Lower lobe of right lung (tissue), 2 donors: Measurements from ENCODE around the gene SLC39A11. TPM values are rescaled to one million over a fixed set of nuclear protein-coding genes. Genes with fewer than 3 reads are reported as not detected.

Source experiments
- ATAC-seq, 2 donors: fragments of 200-7000 bp; cut with Tn5 transposase; one replicate each; pipeline ENCODE4 v1.9.1; 2020 to 2022; ENCODE audit warnings: mild to moderate bottlenecking in 2 of 2, moderate library complexity in 2 of 2
- DNase-seq: peaks from one replicate; pipeline ENCODE4 v3.0.0-alpha.2; 2020
- H3K27ac ChIP-seq: fragments of 200-600 bp; one replicate; pipeline ENCODE4 v1.8.0; 2022
- H3K27me3 ChIP-seq: fragments of 200-600 bp; one replicate; pipeline ENCODE4 v1.8.0; 2022; ENCODE audit warnings: low read depth
- H3K36me3 ChIP-seq: fragments of 200-600 bp; one replicate; pipeline ENCODE4 v1.8.0; 2022; ENCODE audit warnings: mild to moderate bottlenecking
- H3K4me1 ChIP-seq: fragments of 200-600 bp; one replicate; pipeline ENCODE4 v1.8.0; 2022
- H3K4me3 ChIP-seq: fragments of 200-600 bp; one replicate; pipeline ENCODE4 v1.8.0; 2022; ENCODE audit warnings: mild to moderate bottlenecking
- H3K9me3 ChIP-seq: fragments of 200-600 bp; one replicate; pipeline ENCODE4 v1.8.0; 2022
- intact Hi-C: fragments of 100-400 bp; cut with DNase I; formaldehyde crosslinking; loops from one replicate; pipeline ENCODE4 v1.11.0; 2022
- total RNA-seq: library from RNA; stranded (reverse); fragmentation: NEBNext Ultra II Directional; extraction: Animal tissue kit (Norgen Biotek cat#: 25700); gene quantifications from one replicate; pipeline ENCODE4 v1.2.1, GENCODE V29; 2021
- TF ChIP-seq, protein P1 (sequence below): fragments of 200-600 bp; IDR thresholded peaks from one replicate; pipeline ENCODE4 v1.8.0; 2022; ENCODE audit warnings: antibody characterized with exemption, mild to moderate bottlenecking
- donor health status: DM: no; HTN: yes; CAD: no; lungs with severe emphysema.

The SLC39A11 gene
- total RNA-seq, 1 donor from 2014 or later: 39.7 TPM

DNA sequence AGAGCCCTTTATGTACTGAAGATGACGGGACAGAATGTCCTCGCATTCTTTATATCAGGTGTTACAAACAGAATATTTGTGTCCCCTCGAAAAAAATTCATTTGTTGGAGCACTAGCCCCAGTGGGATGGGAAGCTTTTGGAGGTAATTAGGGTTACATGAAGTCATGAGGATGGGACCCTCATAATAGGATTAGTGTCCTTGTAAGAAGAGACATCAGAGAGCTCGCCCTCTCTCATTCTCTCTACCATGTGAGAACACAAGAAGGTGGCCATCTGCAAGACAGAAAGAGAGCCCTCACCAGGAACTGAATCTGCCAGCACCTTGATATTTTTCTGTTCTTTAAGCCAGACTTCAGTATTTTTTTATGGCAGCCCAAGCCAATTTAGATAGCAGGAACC is 72.4 kb downstream of the SLC39A11 start:
- Histone ChIP-seq H3K4me3 (no peak overlapping the region), H3K9me3 (peaks cover 21% of the 10 kb centered on the region), H3K36me3 (no peaks in the 10 kb centered on the region), H3K4me1 (no peaks in the 10 kb centered on the region), H3K27ac (no peak overlapping the region), H3K27me3 (no peaks in the 10 kb centered on the region)
- TF ChIP-seq, protein P1, sequence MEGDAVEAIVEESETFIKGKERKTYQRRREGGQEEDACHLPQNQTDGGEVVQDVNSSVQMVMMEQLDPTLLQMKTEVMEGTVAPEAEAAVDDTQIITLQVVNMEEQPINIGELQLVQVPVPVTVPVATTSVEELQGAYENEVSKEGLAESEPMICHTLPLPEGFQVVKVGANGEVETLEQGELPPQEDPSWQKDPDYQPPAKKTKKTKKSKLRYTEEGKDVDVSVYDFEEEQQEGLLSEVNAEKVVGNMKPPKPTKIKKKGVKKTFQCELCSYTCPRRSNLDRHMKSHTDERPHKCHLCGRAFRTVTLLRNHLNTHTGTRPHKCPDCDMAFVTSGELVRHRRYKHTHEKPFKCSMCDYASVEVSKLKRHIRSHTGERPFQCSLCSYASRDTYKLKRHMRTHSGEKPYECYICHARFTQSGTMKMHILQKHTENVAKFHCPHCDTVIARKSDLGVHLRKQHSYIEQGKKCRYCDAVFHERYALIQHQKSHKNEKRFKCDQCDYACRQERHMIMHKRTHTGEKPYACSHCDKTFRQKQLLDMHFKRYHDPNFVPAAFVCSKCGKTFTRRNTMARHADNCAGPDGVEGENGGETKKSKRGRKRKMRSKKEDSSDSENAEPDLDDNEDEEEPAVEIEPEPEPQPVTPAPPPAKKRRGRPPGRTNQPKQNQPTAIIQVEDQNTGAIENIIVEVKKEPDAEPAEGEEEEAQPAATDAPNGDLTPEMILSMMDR: no peak
- DNase-seq (no peak), ATAC-seq (no peak)
- intact Hi-C loops: no loop called here

DNA sequence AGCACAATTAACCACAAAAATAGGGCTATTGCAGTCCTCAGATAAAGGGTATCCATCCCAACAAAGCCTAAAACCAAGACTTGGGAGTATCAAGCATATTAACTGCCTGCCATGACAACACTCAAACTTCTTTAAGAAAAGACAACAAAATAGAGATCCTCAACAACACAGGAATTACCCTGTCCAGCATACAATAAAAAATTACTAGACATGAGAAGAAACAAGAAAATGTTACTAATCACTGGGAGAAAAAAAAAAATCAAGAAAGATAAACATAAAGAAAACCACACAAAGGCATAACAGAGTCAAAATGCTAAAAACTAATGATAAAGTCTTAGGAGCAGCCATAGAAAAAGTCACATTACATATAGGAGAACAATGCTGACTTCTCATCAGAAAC is 73.9 kb downstream of the SLC39A11 start:
- TF ChIP-seq, protein P1: no peak
- DNase-seq: no peak

DNA sequence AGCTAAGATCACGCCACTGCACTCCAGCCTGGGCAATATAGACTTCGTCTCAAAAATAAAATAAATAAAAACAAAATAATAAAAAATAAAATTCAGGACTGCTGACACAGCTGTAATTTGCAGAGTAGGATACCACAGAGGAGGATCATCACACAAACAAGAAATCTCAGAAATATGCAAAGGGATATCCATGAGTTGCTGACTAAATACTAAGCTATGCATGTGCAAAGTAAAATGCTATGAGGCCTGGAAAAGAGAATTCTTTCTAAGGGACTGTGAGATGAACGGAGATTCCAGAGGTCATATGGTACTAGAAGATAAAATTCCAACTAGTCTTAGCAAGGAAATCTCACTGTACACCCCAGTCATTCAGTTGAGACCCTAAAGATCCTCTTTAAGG is 74.8 kb downstream of the SLC39A11 start:
- H3K9me3 ChIP-seq: peaks cover 18% of the 10 kb centered on the region
- H3K4me3 ChIP-seq: no peak overlapping the region
- ATAC-seq (no peak), DNase-seq (no peak)
- intact Hi-C loops: no loop called here
- no peaks in the 10 kb centered on the region for H3K4me1 ChIP-seq
- no peaks in the 10 kb centered on the region for H3K27me3 ChIP-seq
- TF ChIP-seq, protein P1: no peak
- H3K36me3 ChIP-seq: no peaks in the 10 kb centered on the region
- no peak overlapping the region for H3K27ac ChIP-seq

More for the DNA sequence above, 73.9 kb downstream of the SLC39A11 start:
- intact Hi-C loops: no loop called here
- Histone ChIP-seq H3K27me3 (no peaks in the 10 kb centered on the region), H3K4me1 (no peaks in the 10 kb centered on the region), H3K36me3 (no peaks in the 10 kb centered on the region), H3K9me3 (peaks cover 18% of the 10 kb centered on the region), H3K4me3 (no peak overlapping the region), H3K27ac (no peak overlapping the region)
- no peak for ATAC-seq

DNA sequence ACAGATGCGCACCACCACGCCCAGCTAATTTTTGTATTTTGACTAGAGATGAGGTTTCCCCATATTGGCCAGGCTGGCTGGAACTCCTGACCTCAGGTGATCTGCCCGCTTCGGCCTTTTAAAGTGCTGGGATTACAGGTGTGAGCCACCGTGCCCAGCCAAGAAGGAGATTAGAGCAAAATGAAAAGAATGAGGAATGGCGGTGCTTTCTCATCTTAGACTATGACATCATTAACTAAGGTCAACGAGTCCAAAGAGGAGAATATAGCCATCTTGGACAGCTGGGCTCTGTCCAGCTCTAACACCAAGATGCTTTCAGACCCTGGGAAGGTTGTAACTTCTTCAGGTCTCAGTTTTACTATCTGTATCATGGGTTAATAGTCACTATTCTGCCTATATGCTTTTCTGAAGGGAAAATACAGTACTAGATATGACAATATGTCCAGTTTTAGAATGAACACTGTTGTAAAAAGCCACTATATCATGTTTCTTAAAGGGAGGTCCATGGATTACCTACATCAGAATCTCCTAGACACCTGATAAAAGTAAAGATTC is 76.7 kb downstream of the SLC39A11 start:
- intact Hi-C loops: no loop called here
- no peak for DNase-seq
- TF ChIP-seq, protein P1: no peak

DNA sequence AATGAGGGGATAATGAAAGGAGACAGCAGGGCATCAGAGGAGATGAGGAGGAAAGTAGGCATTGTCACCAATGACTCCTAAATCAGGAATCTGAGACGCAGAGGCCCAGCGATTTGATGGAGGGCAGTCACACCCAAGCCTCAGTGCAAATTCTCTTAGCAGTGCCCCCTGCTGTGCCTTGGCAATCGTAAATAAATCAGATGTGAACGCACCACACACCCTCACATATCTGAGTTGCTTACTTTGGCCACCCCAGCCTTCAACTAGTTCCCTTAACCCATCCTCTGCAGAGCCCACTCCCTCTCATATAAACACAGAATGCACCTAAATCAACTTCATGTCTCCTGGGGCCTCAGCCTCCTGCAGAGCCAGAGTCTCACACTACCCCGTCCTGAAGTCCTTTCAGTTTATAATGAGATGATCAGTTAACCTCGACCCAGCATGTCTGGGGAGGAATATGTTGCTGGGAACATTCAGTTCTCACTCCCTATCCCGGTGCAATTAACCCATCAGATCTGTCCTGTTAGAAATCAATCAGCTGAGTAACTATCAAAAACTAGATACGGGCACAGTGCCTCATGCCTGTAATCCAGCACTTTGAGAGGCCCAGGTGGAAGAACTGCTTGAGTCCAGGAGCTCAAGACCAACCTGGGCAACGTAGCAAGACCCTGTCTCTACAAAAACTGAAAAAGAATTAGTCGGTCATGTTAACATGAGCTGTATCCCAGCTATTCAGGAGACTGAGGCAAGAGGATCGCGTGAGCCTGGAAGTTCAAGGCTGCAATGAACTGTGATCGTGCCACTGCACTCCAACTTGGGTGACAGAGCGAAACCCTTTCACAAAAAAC is 78.4 kb downstream of the SLC39A11 start:
- TF ChIP-seq, protein P1: no peak
- Histone ChIP-seq H3K4me3 (no peak overlapping the region), H3K27ac (no peak overlapping the region), H3K36me3 (no peaks in the 10 kb centered on the region), H3K9me3 (peaks cover 13% of the 10 kb centered on the region), H3K27me3 (no peaks in the 10 kb centered on the region), H3K4me1 (no peaks in the 10 kb centered on the region)
- DNase-seq (no peak), ATAC-seq (no peak)
- intact Hi-C loops: no loop called here

More for the DNA sequence above, 76.7 kb downstream of the SLC39A11 start:
- ATAC-seq: no peak
- no peak overlapping the region for H3K27ac ChIP-seq
- H3K27me3 ChIP-seq: no peaks in the 10 kb centered on the region
- H3K9me3 ChIP-seq: peaks cover 18% of the 10 kb centered on the region
- H3K4me1 ChIP-seq: no peaks in the 10 kb centered on the region
- H3K4me3 ChIP-seq: no peak overlapping the region
- H3K36me3 ChIP-seq: no peaks in the 10 kb centered on the region
